K562 (cell line): ENCODE results near the gene C2CD4B. TPM values are rescaled to one million over a fixed set of nuclear protein-coding genes. Genes with fewer than 3 reads are reported as not detected.

Source experiments
- ATAC-seq: fragments of 200-7000 bp; cut with Tn5 transposase; 3 replicates; pipeline ENCODE4 v1.9.1; 2020; ENCODE audit warnings: moderate library complexity
- BruUV-seq: library from RNA; stranded (reverse); fragments of 400-500 nt; replicated peaks from 2 replicates; lab custom pipeline; 2021; lab: Mats Ljungman, UMichigan
- CTCF ChIA-PET: fragments of 300-600 bp; formaldehyde crosslinking; extraction: SDS; loops from one replicate; lab custom pipeline; 2021; ENCODE audit warnings: low intra/inter-chr PET ratio; lab: Yijun Ruan, JAX
- POLR2A ChIA-PET: fragments of 300-600, 350-650 bp; sonication (Branson Sonifier 250); formaldehyde crosslinking; extraction: SDS; loops from one replicate; lab custom pipeline; 2021; ENCODE audit warnings: antibody characterized with exemption, inconsistent platforms; lab: Yijun Ruan, JAX
- DNase-seq, 4 experiments: peaks; one replicate each; pipeline versions ENCODE4 v3.0.0 to v3.0.0-alpha.2; 2011 to 2018; ENCODE audit warnings: low spot score in 3 of 4, mixed read lengths in 3 of 4; ENCODE audit errors: extremely low read depth in 1 of 4
- FAIRE-seq: peaks from 2 replicates; lab custom pipeline; 2011; peaks lifted over from hg19 to GRCh38; lab: Jason Lieb, UNC
- H2AFZ ChIP-seq: 2 replicates; pipeline ENCODE4 v1.6.0; 2011; ENCODE audit warnings: low read depth, low read length, control low read depth, inconsistent platforms
- H3K27ac ChIP-seq: fragments of 200-600 bp; 3 replicates; pipeline ENCODE4 v1.8.0; 2011; ENCODE audit warnings: low read depth, mild to moderate bottlenecking, control low read depth, inconsistent platforms, low read length, moderate library complexity, mixed read lengths; ENCODE audit errors: extremely low read depth
- H3K27me3 ChIP-seq, 2 experiments: fragments of 300-600 bp in 1 of 2; 2 replicates in 1 of 2; 3 replicates in 1 of 2; pipeline versions ENCODE4 v1.6.0 to v1.8.0; 2011; ENCODE audit warnings: inconsistent platforms in 2 of 2, low read length in 2 of 2, mild to moderate bottlenecking in 1 of 2, mixed read lengths in 1 of 2, moderate library complexity in 1 of 2; ENCODE audit not compliant: control insufficient read depth in 2 of 2, insufficient read depth in 2 of 2
- H3K36me3 ChIP-seq: fragments of 300-600 bp; 3 replicates; pipeline ENCODE4 v1.8.0; 2011; ENCODE audit warnings: mild to moderate bottlenecking, low read length, inconsistent platforms; ENCODE audit not compliant: control insufficient read depth, insufficient read depth
- H3K4me1 ChIP-seq, 2 experiments: fragments of 200-600 bp in 1 of 2; replicated peaks in 1 of 2; 2 replicates in 1 of 2; 3 replicates in 1 of 2; pipeline versions ENCODE4 v1.5.1 to v1.8.0; 2011; ENCODE audit warnings: inconsistent platforms in 2 of 2, low read length in 2 of 2, mild to moderate bottlenecking in 1 of 2, mixed read lengths in 1 of 2, moderate library complexity in 1 of 2; ENCODE audit not compliant: control insufficient read depth in 2 of 2, insufficient read depth in 2 of 2
- H3K4me2 ChIP-seq: 2 replicates; pipeline ENCODE4 v1.6.1; 2011; ENCODE audit warnings: low read length, control low read depth, inconsistent platforms, mixed read lengths; ENCODE audit not compliant: insufficient read depth
- H3K4me3 ChIP-seq: fragments of 200-600 bp; sonication (generic), shearing (Covaris generic); 2 replicates; pipeline ENCODE4 v1.5.1; 2016; ENCODE audit warnings: control low read depth, inconsistent platforms
- H3K79me2 ChIP-seq: fragments of 200-600 bp; 3 replicates; pipeline ENCODE4 v1.8.0; 2011; ENCODE audit warnings: low read length, inconsistent platforms; ENCODE audit not compliant: control insufficient read depth, insufficient read depth
- H3K9ac ChIP-seq, 2 experiments: 2 replicates each; pipeline versions ENCODE4 v1.6.0 to v1.6.1; 2011; ENCODE audit warnings: low read depth in 2 of 2, low read length in 2 of 2, control low read depth in 1 of 2, inconsistent platforms in 1 of 2, mild to moderate bottlenecking in 1 of 2, mixed read lengths in 1 of 2; ENCODE audit not compliant: insufficient read depth in 1 of 2
- H3K9me1 ChIP-seq: one replicate; pipeline ENCODE4 v1.6.0; 2011; ENCODE audit warnings: inconsistent platforms, mild to moderate bottlenecking, low read length, moderate library complexity; ENCODE audit not compliant: control insufficient read depth, insufficient read depth
- H3K9me3 ChIP-seq: replicated peaks from 2 replicates; pipeline ENCODE4 v1.5.1; 2011; ENCODE audit warnings: low read depth, low read length, inconsistent platforms; ENCODE audit not compliant: control insufficient read depth, insufficient read depth
- H4K20me1 ChIP-seq: replicated peaks from 2 replicates; pipeline ENCODE4 v1.6.1; 2011; ENCODE audit warnings: low read length, inconsistent platforms, mixed read lengths; ENCODE audit not compliant: control insufficient read depth, insufficient read depth
- CREM ChIP-seq: IDR thresholded peaks from 2 replicates; pipeline ENCODE4 v1.6.1; 2014; ENCODE audit warnings: antibody characterized with exemption, low read depth
- ERF ChIP-seq: fragments of 450-650 bp; formaldehyde crosslinking; IDR thresholded peaks from 2 replicates; pipeline ENCODE4 v1.4.0; 2020; ENCODE audit warnings: mild to moderate bottlenecking, mixed read lengths
- FIP1L1 ChIP-seq: fragments of 200-400 bp; formaldehyde crosslinking; IDR thresholded peaks from 2 replicates; pipeline ENCODE4 v1.6.1; 2018; ENCODE audit warnings: mild to moderate bottlenecking, low read depth, low read length; ENCODE audit not compliant: poor library complexity, severe bottlenecking
- NR2C1 ChIP-seq, 2 experiments: fragments of 450-650 bp; IDR thresholded peaks; 2 replicates each; pipeline ENCODE4 v1.6.1; 2017; ENCODE audit warnings: mild to moderate bottlenecking in 2 of 2, antibody characterized with exemption in 1 of 2, inconsistent platforms in 1 of 2, missing compliant biosample characterization in 1 of 2, missing genetic modification characterization in 1 of 2
- RFX7 ChIP-seq: fragments of 250-450 bp; sonication (Bioruptor Pico); IDR thresholded peaks from 2 replicates; pipeline ENCODE4 v1.5.1; 2021; ENCODE audit warnings: mild to moderate bottlenecking
- SMAD3 ChIP-seq: fragments of 450-650 bp; formaldehyde crosslinking; conservative IDR thresholded peaks from 2 replicates; pipeline ENCODE4 v1.4.0; 2020; ENCODE audit warnings: mild to moderate bottlenecking
- STAG1 ChIP-seq: sonication (generic); formaldehyde crosslinking; IDR thresholded peaks from 2 replicates; pipeline ENCODE4 v1.5.0; 2020; ENCODE audit warnings: missing genetic modification reagents, borderline replicate concordance
- TBL1XR1 ChIP-seq, 2 experiments: IDR thresholded peaks; 2 replicates each; pipeline ENCODE4 v1.6.1; 2012; ENCODE audit warnings: improper control_type of control experiment in 2 of 2, low read length in 2 of 2, mild to moderate bottlenecking in 1 of 2
- WGBS: fragments of 100-300 bp; shearing (Covaris generic); methylation state at CpG from one replicate; pipeline ENCODE4 v1.1.6; 2016; ENCODE audit warnings: low coverage, mixed read lengths; ENCODE audit not compliant: insufficient coverage; ENCODE audit errors: missing lambda C conversion rate; 5-methylcytosine and 5-hydroxymethylcytosine counted together
- in situ Hi-C: fragments of 300-500 bp; cut with MboI; formaldehyde crosslinking; loops from 4 replicates; pipeline ENCODE4 v1.15.0; 2018; ENCODE audit warnings: inconsistent platforms, mixed read lengths
- intact Hi-C: fragments of 100-400 bp; cut with micrococcal nuclease; formaldehyde crosslinking; loops from 2 replicates; pipeline ENCODE4 v1.14.2; 2022
- polyA plus RNA-seq, 8 experiments: library from polyadenylated mRNA; depleted of rRNA in 4 of 8; stranded (reverse) in 5 of 8; unstranded in 3 of 8; fragments of >200 nt; fragmentation: Nextera tagmentation in 2 of 8; fragmentation: Illumina TruSeq in 1 of 8; extraction: Ambion mirVana in 2 of 8; extraction: Trizol in 1 of 8; gene quantifications; 2 replicates each; pipeline versions ENCODE4 v1.2.1 to v1.2.3, GENCODE V29; 2011 to 2014; ENCODE audit warnings: inconsistent platforms in 1 of 8, missing spikeins in 1 of 8
- total RNA-seq, 7 experiments: library from RNA; depleted of rRNA in 6 of 7; stranded (reverse); fragments of >200 nt in 6 of 7; fragmentation: Illumina TruSeq in 2 of 7; extraction: Trizol in 2 of 7; gene quantifications; 2 replicates each; pipeline versions ENCODE4 v1.2.1 to v1.2.3, GENCODE V29; 2011 to 2021; ENCODE audit warnings: low replicate concordance in 1 of 7
- TF ChIP-seq, protein P1 (sequence below), 3 experiments: fragments of 200-800 bp in 1 of 3; fragments of 250-450 bp in 1 of 3; fragments of 450-650 bp in 1 of 3; sonication (Bioruptor Pico) in 1 of 3; sonication (Bioruptor generic) in 1 of 3; formaldehyde crosslinking in 1 of 3; IDR thresholded peaks; 2 replicates each; pipeline versions ENCODE4 v1.6.1 to v1.8.0; 2016 to 2022; ENCODE audit warnings: mild to moderate bottlenecking in 2 of 3, missing genetic modification characterization in 2 of 3, missing compliant biosample characterization in 1 of 3, moderate library complexity in 1 of 3
- TF ChIP-seq, protein P2 (sequence below): sonication (generic); formaldehyde crosslinking; IDR thresholded peaks from 2 replicates; pipeline ENCODE4 v1.8.0; 2022; ENCODE audit warnings: missing genetic modification reagents, mild to moderate bottlenecking, moderate library complexity, borderline replicate concordance

The C2CD4B gene
- total and polyA plus RNA-seq, 9 of the 15 experiments (the other 6 are each of a cell fraction or from before 2014, with no cell fraction given): 0.11 TPM; not detected in 8

DNA sequence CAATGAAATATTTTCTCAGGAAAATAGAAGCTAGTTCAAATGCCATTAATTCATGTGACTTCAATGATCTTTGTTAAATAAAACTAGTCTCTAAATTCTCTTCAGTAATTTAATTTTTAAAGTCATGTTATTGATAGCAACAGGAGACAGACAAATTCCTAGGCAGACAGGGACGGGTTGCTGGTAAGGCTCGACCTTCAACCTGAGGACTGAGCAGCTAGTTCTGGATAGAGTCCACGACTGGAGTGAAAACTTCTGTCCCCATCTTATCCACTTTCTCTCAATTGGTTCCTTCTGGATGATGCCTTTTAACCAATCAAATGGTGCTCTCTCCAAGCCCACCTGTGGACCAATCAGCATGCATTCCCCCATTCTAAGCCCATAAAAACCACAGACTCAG is 43.8 kb upstream of the C2CD4B start (continued):
- TF ChIP-seq, protein P1, sequence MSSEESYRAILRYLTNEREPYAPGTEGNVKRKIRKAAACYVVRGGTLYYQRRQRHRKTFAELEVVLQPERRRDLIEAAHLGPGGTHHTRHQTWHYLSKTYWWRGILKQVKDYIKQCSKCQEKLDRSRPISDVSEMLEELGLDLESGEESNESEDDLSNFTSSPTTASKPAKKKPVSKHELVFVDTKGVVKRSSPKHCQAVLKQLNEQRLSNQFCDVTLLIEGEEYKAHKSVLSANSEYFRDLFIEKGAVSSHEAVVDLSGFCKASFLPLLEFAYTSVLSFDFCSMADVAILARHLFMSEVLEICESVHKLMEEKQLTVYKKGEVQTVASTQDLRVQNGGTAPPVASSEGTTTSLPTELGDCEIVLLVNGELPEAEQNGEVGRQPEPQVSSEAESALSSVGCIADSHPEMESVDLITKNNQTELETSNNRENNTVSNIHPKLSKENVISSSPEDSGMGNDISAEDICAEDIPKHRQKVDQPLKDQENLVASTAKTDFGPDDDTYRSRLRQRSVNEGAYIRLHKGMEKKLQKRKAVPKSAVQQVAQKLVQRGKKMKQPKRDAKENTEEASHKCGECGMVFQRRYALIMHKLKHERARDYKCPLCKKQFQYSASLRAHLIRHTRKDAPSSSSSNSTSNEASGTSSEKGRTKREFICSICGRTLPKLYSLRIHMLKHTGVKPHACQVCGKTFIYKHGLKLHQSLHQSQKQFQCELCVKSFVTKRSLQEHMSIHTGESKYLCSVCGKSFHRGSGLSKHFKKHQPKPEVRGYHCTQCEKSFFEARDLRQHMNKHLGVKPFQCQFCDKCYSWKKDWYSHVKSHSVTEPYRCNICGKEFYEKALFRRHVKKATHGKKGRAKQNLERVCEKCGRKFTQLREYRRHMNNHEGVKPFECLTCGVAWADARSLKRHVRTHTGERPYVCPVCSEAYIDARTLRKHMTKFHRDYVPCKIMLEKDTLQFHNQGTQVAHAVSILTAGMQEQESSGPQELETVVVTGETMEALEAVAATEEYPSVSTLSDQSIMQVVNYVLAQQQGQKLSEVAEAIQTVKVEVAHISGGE (CRISPR knock-in tag; IDR thresholded peaks at IDR 0.05): no peak
- TF ChIP-seq, protein P2, sequence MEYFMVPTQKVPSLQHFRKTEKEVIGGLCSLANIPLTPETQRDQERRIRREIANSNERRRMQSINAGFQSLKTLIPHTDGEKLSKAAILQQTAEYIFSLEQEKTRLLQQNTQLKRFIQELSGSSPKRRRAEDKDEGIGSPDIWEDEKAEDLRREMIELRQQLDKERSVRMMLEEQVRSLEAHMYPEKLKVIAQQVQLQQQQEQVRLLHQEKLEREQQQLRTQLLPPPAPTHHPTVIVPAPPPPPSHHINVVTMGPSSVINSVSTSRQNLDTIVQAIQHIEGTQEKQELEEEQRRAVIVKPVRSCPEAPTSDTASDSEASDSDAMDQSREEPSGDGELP (CRISPR knock-in tag): no peak
- TF ChIP-seq ERF (CRISPR knock-in tag): no peak
- no peak for TF ChIP-seq NR2C1 (IDR thresholded peaks at IDR 0.05)
- TF ChIP-seq NR2C1 (tag; IDR thresholded peaks at IDR 0.05): no peak

DNA sequence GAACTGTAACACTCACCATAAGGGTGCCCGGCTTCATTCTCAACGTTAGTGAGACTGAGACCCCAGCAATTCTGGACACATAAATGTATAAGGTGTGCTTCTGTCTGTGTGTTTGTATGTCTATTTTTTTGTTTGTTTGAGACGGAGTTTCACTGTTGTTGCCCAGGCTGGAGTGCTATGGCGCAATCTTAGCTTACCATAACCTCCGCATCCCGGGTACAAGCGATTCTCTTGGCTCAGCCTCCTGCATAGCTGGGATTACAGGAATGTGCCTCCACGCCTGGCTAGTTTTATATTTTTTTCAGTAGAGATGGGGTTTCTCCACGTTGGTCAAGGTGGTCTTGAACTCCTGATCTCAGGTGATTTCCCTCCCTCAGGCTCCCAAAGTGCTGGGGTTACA is 43.3 kb upstream of the C2CD4B start:
- H4K20me1 ChIP-seq: no peaks in the 10 kb centered on the region
- no peak overlapping the region for H3K9ac ChIP-seq
- DNase-seq (no peak), FAIRE-seq (no peak), ATAC-seq (no peak)
- ChIA-PET POLR2A (no interaction called here), CTCF (no interaction called here)
- H3K9me3 ChIP-seq: no peaks in the 10 kb centered on the region
- BruUV-seq: no TSS peak
- H3K79me2 ChIP-seq: no peaks in the 10 kb centered on the region
- no peak overlapping the region for H3K27ac ChIP-seq
- no peaks in the 10 kb centered on the region for H3K9me1 ChIP-seq
- H3K36me3 ChIP-seq: no peaks in the 10 kb centered on the region
- TF ChIP-seq RFX7 (CRISPR knock-in tag): no peak
- no peak for TF ChIP-seq CREM
- TF ChIP-seq FIP1L1: no peak
- TF ChIP-seq SMAD3 (CRISPR knock-in tag): no peak
- TF ChIP-seq STAG1 (CRISPR knock-in tag): no peak
- TF ChIP-seq TBL1XR1 (IDR thresholded peaks at IDR 0.05; ENCODE audit: low read length in 2 of 2): no peak
- intact Hi-C loops (no loop called here), in situ Hi-C loops (no loop called here)
- no peak overlapping the region for H3K4me2 ChIP-seq
- WGBS: 0% methylated on average over 8 of the region's 9 CpGs
- no peak overlapping the region for H2AFZ ChIP-seq
- no peak overlapping the region for H3K4me3 ChIP-seq
- no peaks in the 10 kb centered on the region for H3K4me1 ChIP-seq
- no peaks in the 10 kb centered on the region for H3K27me3 ChIP-seq
